CD1c-positive myeloid dendritic cell (primary cell): ENCODE measurements around the gene MDFIC2.
"Not testable (repeated sequence)": the region's sequence is repeated elsewhere in the genome, so short reads cannot be mapped to it uniquely, and the experiment has no call there.

ENCODE experiments used
- DNase-seq: peaks from one replicate; pipeline ENCODE4 v3.0.0-alpha.2; 2016; ENCODE audit errors: extremely low spot score

MDFIC2 gene

DNA sequence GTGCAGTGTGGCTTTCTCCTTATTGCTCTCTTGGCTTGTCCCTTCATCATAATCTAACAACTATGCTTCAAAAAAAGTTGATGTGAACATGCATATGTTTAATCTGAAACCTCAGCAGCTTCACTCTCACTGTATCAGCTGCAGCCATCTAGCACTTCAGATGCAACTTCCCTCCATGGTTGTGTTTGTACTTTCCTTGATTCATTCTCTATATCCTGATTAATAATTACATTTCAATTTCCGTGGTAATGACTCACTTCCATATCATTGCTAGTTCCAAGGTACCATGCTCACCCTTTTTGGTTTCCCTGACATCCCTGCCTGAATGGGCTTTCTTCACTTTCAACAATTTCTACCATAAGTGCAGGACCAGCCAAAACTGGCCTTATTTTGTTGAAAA is 51.2 kb downstream of the MDFIC2 start:
- DNase-seq = no peak

DNA sequence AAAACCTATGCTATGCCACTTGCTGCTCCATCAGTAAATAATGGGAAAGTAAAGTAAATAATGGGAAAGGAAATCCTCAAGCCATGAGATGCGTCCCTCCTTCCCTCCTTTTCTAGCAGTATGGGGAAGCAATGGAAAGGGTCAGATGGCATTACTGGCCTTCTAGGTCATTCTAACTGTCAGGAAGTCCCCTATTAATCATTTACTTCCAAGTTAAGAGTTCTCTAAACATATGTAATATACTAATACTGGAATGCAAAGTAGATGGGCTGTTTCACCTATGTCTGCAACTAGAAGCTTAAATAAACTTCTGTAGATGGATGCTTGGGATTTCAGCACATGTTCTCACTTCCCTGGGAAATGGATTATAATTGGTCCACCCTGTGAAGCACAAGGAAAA is 55.9 kb downstream of the MDFIC2 start:
- no peak for DNase-seq

DNA sequence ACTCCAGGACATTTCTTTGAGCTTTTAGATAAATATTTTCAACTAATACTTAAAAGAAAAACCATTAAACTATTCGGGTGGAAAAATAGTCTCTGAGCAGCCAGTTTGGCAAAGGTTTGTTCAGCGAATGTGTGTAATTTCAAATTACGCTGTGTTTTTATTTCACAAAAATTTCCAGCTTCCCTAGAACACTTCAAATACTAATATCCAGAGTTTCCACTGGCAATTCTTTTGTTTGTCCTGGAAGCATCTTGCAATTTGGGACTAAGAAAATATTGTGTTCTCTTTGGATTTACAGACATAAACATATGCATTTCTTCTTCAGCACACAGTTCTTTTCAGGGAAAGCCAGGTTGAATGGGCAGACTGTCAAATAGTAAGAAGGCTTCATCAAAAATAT is 61.9 kb downstream of the MDFIC2 start:
- DNase-seq = no peak

- DNase-seq = no peak
Measured at GRCh38 chr3:70249509-70250160, 62.8 kb downstream of the MDFIC2 start.

DNA sequence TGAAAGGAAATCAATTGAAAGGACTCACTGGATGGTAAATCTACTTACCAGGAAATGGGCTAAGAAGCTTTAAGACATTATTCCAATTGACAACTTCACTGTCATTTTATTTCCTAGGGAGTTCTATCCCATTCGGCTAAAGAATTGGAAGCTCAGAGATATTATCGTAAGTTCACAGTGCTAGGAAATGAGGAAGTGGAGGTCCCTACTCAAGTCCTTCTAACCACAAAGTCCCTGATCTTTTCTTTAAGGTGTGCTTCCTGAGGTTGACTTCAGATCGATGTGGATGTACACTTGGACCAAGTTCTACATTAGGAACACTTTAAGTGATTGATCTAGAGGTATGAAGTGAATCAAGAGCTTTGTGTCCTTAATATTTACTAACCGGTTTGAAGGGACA is 63.6 kb downstream of the MDFIC2 start:
- no peak for DNase-seq

GRCh38 chr3:70247955-70248354 is 64.5 kb downstream of the MDFIC2 start:
- DNase-seq = no peak

DNA sequence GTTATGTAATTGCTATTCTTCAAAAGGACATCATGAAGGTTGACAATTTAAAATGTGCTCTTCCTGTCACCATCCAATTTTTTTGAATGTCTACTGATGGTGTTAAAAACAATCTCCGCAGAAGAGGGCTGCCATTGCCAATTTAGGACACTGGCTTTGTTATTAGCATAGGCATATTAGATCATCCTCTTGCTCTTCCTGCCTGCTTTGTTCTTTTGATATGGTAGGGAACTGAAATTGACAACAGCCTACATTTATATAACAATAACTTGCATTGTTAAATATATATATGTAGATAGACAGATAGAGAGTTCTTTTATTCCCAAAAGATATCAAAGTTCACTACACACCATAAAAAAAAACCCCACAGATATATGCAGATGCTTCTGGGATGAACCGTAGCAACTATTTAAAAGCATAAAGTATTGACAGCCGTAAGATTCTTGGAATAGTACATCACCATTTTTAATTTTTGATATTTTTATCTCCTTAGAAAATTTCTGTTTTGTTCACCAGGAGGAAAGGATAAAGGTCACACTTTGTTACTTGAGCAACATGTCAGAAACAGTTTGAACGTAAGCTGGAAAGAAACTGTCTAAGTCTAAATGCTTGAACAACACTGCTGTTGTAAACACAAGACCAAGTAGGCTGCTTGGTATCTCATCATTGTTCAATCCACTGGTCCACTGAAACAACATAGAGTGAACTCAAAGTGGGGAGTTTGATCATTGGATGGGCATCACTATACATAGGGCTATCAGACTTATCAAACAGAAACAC is 66.5 kb downstream of the MDFIC2 start:
- DNase-seq = no peak

- DNase-seq = no peak
Measured at GRCh38 chr3:70244422-70244821, 68.0 kb downstream of the MDFIC2 start.

DNA sequence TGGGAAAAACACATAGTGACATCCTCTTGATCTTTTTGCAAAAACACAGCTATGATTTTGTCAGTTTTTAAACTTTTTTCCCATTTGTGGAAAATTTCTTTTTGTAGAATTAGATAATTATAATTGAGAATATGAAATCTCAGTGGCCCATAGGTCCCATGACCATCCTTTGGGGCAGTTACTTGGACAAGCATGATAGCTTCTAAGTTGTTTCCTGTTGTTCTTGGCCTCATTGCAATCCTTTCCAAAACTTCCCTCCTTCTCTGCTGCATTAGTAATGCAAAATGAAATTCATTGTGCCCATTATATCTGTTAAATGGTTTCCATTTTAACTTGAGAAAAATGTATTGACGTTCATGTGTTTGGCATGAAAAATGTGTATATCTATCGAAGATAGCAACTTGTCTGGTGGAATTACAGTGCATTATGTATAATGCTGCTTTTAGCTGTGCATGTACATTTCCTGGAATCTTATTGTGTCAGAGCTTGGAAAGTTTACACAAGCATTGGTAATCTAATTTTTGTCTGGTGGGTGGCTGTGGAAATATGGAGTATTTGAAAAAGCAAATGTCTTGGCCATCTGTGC is 70.0 kb downstream of the MDFIC2 start:
- no peak for DNase-seq

GRCh38 chr3:70233812-70234211 is 78.6 kb downstream of the MDFIC2 start:
- no peak for DNase-seq

GRCh38 chr3:70233112-70233511 is 79.3 kb downstream of the MDFIC2 start:
- no peak for DNase-seq

- no peak for DNase-seq
Measured at GRCh38 chr3:70231266-70231701, 81.2 kb downstream of the MDFIC2 start.

- DNase-seq = no peak
Measured at GRCh38 chr3:70227437-70227836, 85.0 kb downstream of the MDFIC2 start.

DNA sequence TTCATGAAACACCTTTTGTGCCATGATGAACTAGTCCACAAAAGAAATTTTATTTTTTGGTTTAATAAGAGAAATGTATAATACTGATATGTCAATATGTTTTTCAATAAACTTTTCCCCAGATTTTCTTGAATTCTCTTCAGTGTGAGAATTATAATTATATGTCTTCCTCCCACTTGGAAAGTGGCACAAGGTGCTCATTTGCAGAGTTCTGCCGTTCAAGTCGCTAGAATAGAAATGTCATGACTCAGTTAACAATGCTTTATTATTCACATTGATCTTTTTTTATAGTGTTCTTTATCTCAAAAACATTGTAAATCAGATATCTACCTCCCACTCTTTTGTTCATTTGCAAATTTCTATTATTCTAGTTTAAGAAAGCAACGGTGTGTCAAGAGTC is 87.3 kb downstream of the MDFIC2 start:
- DNase-seq = no peak

DNA sequence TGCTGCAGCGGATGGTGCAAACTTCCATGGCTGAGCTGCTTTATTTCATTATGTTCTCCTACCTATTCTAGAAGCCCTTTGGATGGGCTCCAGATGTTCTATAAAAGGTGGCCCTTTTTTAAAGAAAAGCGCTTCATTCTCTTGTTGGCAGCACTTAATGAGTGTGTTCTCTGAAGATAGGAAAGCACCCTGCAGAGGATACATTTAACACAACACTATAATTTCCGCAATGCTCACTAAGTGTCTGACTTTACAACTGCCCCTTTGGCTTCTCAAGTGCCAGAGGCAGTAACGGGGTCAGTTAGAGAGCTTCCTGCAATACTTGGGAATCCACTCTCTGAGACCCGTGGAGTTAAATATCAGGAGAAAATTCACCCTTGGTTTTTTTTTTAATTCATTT is 88.1 kb downstream of the MDFIC2 start:
- DNase-seq = no peak

- no peak for DNase-seq
Measured at GRCh38 chr3:70218471-70218870, 94.0 kb downstream of the MDFIC2 start.

- DNase-seq = not testable (repeated sequence)
Measured at GRCh38 chr3:70211274-70211673, 101.2 kb downstream of the MDFIC2 start.

DNA sequence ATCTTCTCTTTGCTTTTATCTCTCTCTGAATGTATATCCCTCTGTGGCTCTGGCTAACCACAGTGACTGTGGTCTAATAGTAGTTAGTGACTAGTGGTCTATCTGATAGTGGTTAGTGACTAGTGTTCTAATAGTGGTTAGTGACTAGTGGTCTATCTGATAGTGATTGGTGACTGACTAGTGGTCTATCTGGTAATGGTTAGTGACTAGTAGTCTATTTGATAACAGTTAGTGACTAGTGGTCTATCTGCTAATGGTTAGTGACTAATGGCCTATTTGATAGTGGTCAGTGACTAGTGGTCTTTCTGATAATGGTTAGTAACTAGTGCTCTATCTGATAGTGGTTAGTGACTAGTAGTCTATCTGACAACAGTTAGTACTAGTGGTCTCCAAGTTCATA is 110.5 kb downstream of the MDFIC2 start:
- no peak for DNase-seq

- DNase-seq = no peak
Measured at GRCh38 chr3:70189884-70190473, 122.5 kb downstream of the MDFIC2 start.

DNA sequence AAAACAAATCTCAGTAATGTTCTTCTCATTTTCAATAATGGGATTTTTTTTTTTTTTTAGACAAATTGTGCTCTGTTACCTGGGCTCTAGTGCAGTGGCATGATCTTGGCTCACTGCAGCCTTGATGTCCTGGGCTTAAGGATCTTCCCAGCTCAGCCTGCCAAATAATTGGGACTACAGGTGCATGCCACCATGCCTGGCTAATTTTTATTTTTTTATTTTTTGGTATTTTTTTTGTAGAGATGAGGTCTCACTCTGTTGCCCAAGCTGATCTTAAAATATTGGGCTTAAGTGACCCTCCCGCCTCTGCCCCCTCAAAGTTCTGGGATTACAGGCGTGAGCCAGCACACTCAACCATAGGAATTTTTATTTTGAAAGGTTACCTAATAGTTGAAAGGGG is 126.2 kb downstream of the MDFIC2 start:
- DNase-seq = no peak

GRCh38 chr3:70185661-70186060 is 126.8 kb downstream of the MDFIC2 start:
- no peak for DNase-seq

GRCh38 chr3:70183781-70184504 is 128.5 kb downstream of the MDFIC2 start:
- no peak for DNase-seq
